GM21825 (cell line): ENCODE data around the gene TOMM22.

Experiments used
- ATAC-seq: cut with Tn5 transposase; IDR thresholded peaks from one replicate; pipeline ENCODE4 v1.9.1; 2021; ENCODE audit warnings: mild to moderate bottlenecking, moderate library complexity; ENCODE audit not compliant: unreplicated experiment

The TOMM22 gene

GRCh38 chr22:38715176-38715764, 33.5 kb downstream of the TOMM22 start:
- no peak for ATAC-seq

GRCh38 chr22:38715852-38716251, 34.1 kb downstream of the TOMM22 start:
- no peak for ATAC-seq

GRCh38 chr22:38716271-38716670, 34.5 kb downstream of the TOMM22 start:
- ATAC-seq = no peak

GRCh38 chr22:38716826-38717225, 35.1 kb downstream of the TOMM22 start:
- no peak for ATAC-seq

- ATAC-seq = no peak
Observed at GRCh38 chr22:38717244-38717643, 35.5 kb downstream of the TOMM22 start.

- no peak for ATAC-seq
Observed at GRCh38 chr22:38718414-38718813, 36.7 kb downstream of the TOMM22 start.

GRCh38 chr22:38719196-38719595, 37.4 kb downstream of the TOMM22 start:
- ATAC-seq = no peak

- ATAC-seq = no peak
Observed at GRCh38 chr22:38720350-38720749, 38.6 kb downstream of the TOMM22 start.

- no peak for ATAC-seq
Observed at GRCh38 chr22:38721551-38721950, 39.8 kb downstream of the TOMM22 start.

GRCh38 chr22:38724176-38724575, 42.4 kb downstream of the TOMM22 start:
- ATAC-seq = no peak

- no peak for ATAC-seq
Observed at GRCh38 chr22:38724926-38725571, 43.3 kb downstream of the TOMM22 start.

GRCh38 chr22:38725900-38726655, 44.3 kb downstream of the TOMM22 start:
- no peak for ATAC-seq

GRCh38 chr22:38727123-38727522, 45.4 kb downstream of the TOMM22 start:
- no peak for ATAC-seq

- ATAC-seq = no peak
Observed at GRCh38 chr22:38727530-38728451, 46.0 kb downstream of the TOMM22 start.

- ATAC-seq = no peak
Observed at GRCh38 chr22:38728871-38729796, 47.4 kb downstream of the TOMM22 start.

- no peak for ATAC-seq
Observed at GRCh38 chr22:38729946-38730345, 48.2 kb downstream of the TOMM22 start.

- no peak for ATAC-seq
Observed at GRCh38 chr22:38730411-38730871, 48.7 kb downstream of the TOMM22 start.

GRCh38 chr22:38731703-38732161, 50.0 kb downstream of the TOMM22 start:
- no peak for ATAC-seq

- no peak for ATAC-seq
Observed at GRCh38 chr22:38732251-38732815, 50.6 kb downstream of the TOMM22 start.
